ENCODE measurements around the gene CXorf49.
"Not testable (repeated sequence)": the region's sequence is repeated elsewhere in the genome, so short reads cannot be mapped to it uniquely, and the experiment has no call there.

CXorf49 gene

GRCh38 chrX:71671043-71671780 is 46.9 kb downstream of the CXorf49 start:
- no peak for DNase-seq

- not testable (repeated sequence) for DNase-seq
These were observed 48.1 kb downstream of the CXorf49 start for GRCh38 chrX:71669947-71670346.

- DNase-seq, result no peak
These were observed 48.6 kb downstream of the CXorf49 start for GRCh38 chrX:71669492-71669891.

GRCh38 chrX:71668248-71668595 is 49.9 kb downstream of the CXorf49 start:
- DNase-seq, result no peak

GRCh38 chrX:71667328-71668247 is 50.5 kb downstream of the CXorf49 start, which contains the start of gene LOC101059915:
Gene LOC101059915, plus strand, starts transcription at chrX:71667546.
- no peak for DNase-seq

- DNase-seq, result no peak
These were observed 51.6 kb downstream of the CXorf49 start for GRCh38 chrX:71666240-71667223.

GRCh38 chrX:71665747-71666146 is 52.3 kb downstream of the CXorf49 start:
- no peak for DNase-seq

GRCh38 chrX:71664889-71665491 is 53.1 kb downstream of the CXorf49 start:
- no peak for DNase-seq
